Measurements from ENCODE around the gene WDR72. TPM values are rescaled to one million over a fixed set of nuclear protein-coding genes. Genes with fewer than 3 reads are reported as not detected.

Gene WDR72
- total and polyA plus RNA-seq, 7 donors, result not detected

DNA sequence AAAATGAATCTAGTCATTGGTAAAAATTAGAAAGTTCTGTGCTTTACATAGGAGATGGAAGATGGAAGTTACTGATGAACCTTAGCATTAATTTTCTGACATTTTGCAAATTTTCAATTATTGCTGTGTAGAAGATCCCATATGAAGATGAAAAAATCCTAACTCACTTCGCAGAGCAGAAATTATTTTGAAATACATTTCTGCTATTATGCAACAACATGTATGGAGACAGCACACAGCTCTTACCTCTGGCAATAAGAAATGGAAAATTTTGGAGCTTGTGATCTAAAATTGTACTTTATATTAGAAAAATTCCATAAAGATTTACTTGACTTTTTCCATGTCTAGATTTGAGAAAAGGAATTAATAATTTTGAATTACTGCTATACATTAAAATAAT, 177.9 kb downstream of the WDR72 start:
- Histone ChIP-seq H3K27ac (no peak overlapping the region), H3K4me3 (no peak overlapping the region), H3K4me1 (no peaks in the 10 kb centered on the region), H3K36me3 (ENCODE audit: insufficient read depth in 1 of 2, low read depth in 1 of 2) (no peaks in the 10 kb centered on the region), H3K9me3 (no peaks in the 10 kb centered on the region), H3K27me3 (ENCODE audit: insufficient read depth in 3 of 3, low read length in 2 of 3) (no peaks in the 10 kb centered on the region)
- DNase-seq (no peak), ATAC-seq (no peak)
- 72 to 74% (median 74%) methylated on average over 1 of the region's 1 CpG for WGBS, 3 donors
- no peak for TF ChIP-seq CTCF (IDR thresholded peaks at IDR 0.05)
- intact Hi-C loops (cut with DNase I), result no loop called here

- ATAC-seq, result no peak
- no peak for TF ChIP-seq CTCF (IDR thresholded peaks at IDR 0.05)
- no peaks in the 10 kb centered on the region for H3K27me3 ChIP-seq (ENCODE audit: insufficient read depth in 3 of 3, low read length in 2 of 3)
- no peak overlapping the region for H3K4me3 ChIP-seq
- DNase-seq, result no peak
- H3K36me3 ChIP-seq (ENCODE audit: insufficient read depth in 1 of 2, low read depth in 1 of 2), result no peaks in the 10 kb centered on the region
- H3K9me3 ChIP-seq, result no peaks in the 10 kb centered on the region
- intact Hi-C loops (cut with DNase I), result no loop called here
- no peak overlapping the region for H3K27ac ChIP-seq
- H3K4me1 ChIP-seq, result no peaks in the 10 kb centered on the region
- 17 to 31% (median 20%) methylated on average over 3 of the region's 3 CpGs for WGBS, 3 donors
Observed at GRCh38 chr15:53580366-53580765, 179.1 kb downstream of the WDR72 start.

GRCh38 chr15:53576841-53577240, 182.6 kb downstream of the WDR72 start:
- 47 to 55% (median 51%) methylated on average over 1 of the region's 1 CpG for WGBS, 3 donors
- ATAC-seq (no peak), DNase-seq (no peak)
- Histone ChIP-seq H3K36me3 (ENCODE audit: insufficient read depth in 1 of 2, low read depth in 1 of 2) (no peaks in the 10 kb centered on the region), H3K27me3 (ENCODE audit: insufficient read depth in 3 of 3, low read length in 2 of 3) (no peaks in the 10 kb centered on the region), H3K27ac (no peak overlapping the region), H3K9me3 (no peaks in the 10 kb centered on the region), H3K4me1 (no peaks in the 10 kb centered on the region), H3K4me3 (no peak overlapping the region)
- TF ChIP-seq CTCF (IDR thresholded peaks at IDR 0.05), result no peak
- intact Hi-C loops (cut with DNase I), result no loop called here

DNA sequence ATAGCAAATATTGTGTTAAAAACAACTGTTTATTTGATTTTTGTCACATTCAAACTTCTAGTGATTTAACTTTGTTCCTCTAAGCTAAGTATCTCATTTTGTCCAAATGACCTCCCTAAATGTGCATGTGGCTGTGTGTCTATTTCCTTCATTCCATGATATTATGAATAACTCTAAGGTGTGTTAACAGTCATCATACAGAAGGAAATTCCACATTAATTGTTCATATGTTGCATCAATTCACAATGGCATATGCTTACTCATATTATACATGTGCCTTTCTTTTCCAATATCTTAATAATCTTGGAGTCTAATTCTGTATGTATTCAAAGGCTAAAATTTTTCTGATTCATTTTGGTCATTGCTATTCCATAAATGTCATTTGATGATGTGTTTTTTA, 186.4 kb downstream of the WDR72 start:
- DNase-seq (no peak), ATAC-seq (no peak)
- no peak for TF ChIP-seq CTCF (IDR thresholded peaks at IDR 0.05)
- Histone ChIP-seq H3K4me1 (no peaks in the 10 kb centered on the region), H3K36me3 (ENCODE audit: insufficient read depth in 1 of 2, low read depth in 1 of 2) (no peaks in the 10 kb centered on the region), H3K4me3 (no peak overlapping the region), H3K27me3 (ENCODE audit: insufficient read depth in 3 of 3, low read length in 2 of 3) (no peaks in the 10 kb centered on the region), H3K27ac (no peak overlapping the region), H3K9me3 (no peaks in the 10 kb centered on the region)
- intact Hi-C loops (cut with DNase I), result no loop called here

- H3K27me3 ChIP-seq (ENCODE audit: insufficient read depth in 3 of 3, low read length in 2 of 3), result no peaks in the 10 kb centered on the region
- ATAC-seq (no peak), DNase-seq (no peak)
- H3K4me1 ChIP-seq, result no peaks in the 10 kb centered on the region
- no peaks in the 10 kb centered on the region for H3K9me3 ChIP-seq
- no peak for TF ChIP-seq CTCF (IDR thresholded peaks at IDR 0.05)
- no peak overlapping the region for H3K27ac ChIP-seq
- H3K36me3 ChIP-seq (ENCODE audit: insufficient read depth in 1 of 2, low read depth in 1 of 2), result no peaks in the 10 kb centered on the region
- WGBS, 3 donors, result 71 to 81% (median 72%) methylated on average over 3 of the region's 3 CpGs
- intact Hi-C loops (cut with DNase I), result no loop called here
- H3K4me3 ChIP-seq, result no peak overlapping the region
Observed at GRCh38 chr15:53569751-53570480, 189.5 kb downstream of the WDR72 start.
